Forelimb muscle (tissue), 1 donor: ENCODE results near the gene PMEPA1. TPM values are rescaled to one million over a fixed set of nuclear protein-coding genes. Genes with fewer than 3 reads are reported as not detected.

ENCODE experiments used
- DNase-seq: peaks from one replicate; pipeline ENCODE4 v3.0.0-alpha.2; 2013; ENCODE audit warnings: low read depth
- polyA plus RNA-seq: library from polyadenylated mRNA; unstranded; fragments of 120-200 nt; gene quantifications from one replicate; pipeline ENCODE4 v1.2.1, GENCODE V29; 2013; ENCODE audit not compliant: insufficient read length

PMEPA1 gene
- polyA plus RNA-seq, 1 donor: 25.8 TPM

DNA sequence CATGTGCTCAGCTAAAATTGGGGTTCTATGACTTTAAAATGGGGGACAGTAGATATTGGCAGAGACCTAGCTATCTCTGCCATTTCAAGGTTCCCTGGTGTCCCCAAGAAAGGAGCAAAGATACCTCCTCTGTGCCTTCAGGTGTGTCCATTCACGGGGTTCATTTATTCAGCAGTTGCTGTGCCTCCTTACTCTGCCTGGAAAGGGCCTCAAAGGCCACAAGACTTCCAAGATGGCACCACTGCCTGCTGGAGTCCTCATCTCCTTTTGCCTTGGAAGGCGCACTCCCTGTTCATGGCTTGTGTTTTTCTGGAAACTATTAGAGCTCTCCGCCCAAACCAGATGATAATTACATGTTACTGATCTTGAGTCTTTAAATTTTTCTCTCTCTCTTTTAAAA, 85.7 kb downstream of the PMEPA1 start:
- no peak for DNase-seq

DNA sequence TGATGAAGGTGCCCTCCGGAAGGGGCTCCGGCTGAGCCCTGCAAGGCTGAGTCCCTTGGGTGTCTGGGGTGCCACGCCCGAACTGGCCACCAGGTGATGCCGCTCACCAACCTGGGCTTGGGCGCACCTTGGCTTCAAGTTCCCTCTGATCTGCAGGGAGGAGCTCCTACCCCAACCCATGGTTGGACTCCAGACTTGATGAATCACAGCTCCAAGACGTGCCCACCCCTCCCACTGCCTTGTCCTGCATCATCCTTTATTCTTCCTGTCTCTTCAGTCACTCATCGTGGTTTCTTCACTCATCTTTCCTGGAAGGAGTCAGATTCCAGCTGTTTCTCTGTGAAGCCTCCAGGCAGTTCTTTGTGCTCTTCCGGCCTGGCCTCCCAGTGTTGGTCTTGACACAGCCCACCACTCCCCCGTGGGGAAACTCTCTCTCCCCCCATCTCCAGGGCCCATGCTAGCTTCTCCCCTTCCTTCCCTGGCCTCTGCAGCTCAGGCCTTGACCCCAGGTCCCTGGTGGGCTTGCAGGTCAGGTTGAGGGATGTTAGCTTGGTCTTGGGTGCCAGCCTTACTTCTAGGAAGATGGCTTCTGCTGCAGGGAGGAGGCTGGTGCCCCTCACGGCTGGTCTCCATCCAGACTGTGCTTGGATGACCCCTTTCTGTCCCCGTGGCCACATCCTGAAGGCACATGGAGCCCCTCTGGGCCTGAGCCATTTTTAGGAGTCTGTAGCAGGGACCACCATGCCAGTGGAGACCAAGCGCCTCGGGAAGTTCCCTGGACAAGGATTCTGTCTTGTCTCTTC, 87.0 kb downstream of the PMEPA1 start:
- DNase-seq: no peak

DNA sequence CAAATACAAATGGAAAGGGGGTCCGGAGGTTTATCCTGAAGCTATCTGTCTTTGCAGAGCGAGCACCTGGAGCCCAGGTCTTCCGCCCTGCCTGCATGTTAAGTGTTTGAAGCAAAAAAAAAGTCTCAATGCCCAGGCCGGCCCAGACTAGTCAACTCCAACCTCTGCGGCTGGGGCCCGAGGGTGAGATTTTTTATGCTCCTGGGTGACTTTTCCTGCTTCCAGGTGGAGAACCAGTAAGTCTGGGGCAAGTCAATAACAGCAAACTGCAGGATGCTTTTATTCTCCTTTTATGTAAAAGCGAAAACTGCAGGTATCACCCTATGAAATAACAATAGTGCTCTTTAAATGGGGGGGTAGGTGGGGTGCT, 87.6 kb downstream of the PMEPA1 start:
- no peak for DNase-seq

GRCh38 chr20:57621421-57622200, 88.2 kb downstream of the PMEPA1 start:
- no peak for DNase-seq

- DNase-seq: no peak
These were observed 88.8 kb downstream of the PMEPA1 start for GRCh38 chr20:57620999-57621398.

GRCh38 chr20:57620274-57620990, 89.4 kb downstream of the PMEPA1 start, which contains the start of gene ZBP1:
Gene ZBP1, minus strand, starts transcription at chr20:57620426. Its CDS starts 131 bp downstream, at chr20:57620295.
- DNase-seq: no peak

GRCh38 chr20:57619051-57619831, 90.6 kb downstream of the PMEPA1 start:
- no peak for DNase-seq

DNA sequence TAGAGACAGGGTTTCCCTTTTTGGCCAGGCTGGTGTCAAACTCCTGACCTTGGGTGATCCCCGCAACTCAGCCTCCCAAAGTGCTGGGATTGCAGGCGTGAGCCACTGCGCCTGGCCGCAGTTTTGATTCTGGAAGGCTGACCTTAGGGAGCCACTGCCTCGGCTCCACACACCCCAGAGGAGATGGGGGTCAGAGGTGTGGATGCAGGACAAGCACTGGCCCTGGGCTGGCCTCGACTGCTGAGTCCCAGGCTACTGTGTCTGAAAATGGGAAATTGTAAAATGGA, 91.1 kb downstream of the PMEPA1 start:
- no peak for DNase-seq

DNA sequence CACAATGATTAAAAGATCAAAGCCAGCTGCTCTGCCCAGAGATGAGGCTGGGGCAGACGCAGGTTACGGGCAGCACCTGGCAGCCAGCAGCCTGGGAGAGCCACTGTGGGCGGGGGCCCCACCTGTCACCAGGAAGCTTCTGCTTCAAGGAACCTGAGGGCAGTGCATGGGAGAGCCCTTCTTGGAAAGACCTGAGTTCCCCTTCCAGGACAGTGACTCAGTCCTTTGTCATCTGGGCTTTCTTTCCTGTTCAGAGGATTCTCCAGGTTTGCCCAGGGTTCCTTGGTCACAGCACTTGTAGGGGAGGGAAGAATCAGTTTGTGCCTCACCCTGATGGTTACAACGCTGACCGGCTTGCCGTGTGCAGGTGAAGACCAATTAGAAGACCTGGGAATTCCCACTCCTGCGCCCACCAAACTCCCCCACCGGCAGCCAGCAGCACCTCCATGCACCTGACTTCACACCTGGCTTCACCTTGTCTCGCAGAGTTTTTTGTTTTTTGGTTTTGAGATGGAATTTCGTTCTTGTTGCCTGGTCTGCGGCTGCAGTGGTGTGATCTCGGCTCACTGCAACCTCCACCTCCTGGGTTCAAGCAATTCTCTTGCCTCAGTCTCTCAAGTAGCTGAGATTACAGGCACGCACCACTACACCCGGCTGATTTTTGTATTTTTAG, 91.6 kb downstream of the PMEPA1 start:
- no peak for DNase-seq

- no peak for DNase-seq
These were observed 92.6 kb downstream of the PMEPA1 start for GRCh38 chr20:57617079-57617795.

GRCh38 chr20:57616143-57616951, 93.5 kb downstream of the PMEPA1 start:
- no peak for DNase-seq

DNA sequence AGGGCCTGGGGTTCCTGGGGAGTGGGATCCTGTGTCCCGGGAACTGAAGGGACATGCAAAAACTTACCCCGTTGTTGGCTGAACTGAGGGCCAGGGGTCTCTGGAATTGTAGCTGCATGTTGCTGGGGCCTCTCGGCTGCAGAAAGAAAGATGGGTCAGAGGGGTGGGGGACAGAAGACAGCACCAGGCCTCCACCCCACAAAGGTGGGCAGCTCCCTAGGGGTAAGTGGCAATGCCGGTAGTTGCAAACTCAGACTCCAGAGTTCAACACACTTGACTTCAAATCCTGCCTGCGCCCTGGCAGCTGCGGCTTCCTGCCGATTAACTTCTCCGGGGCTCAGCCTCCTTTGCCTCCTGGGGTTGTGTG, 94.4 kb downstream of the PMEPA1 start:
- no peak for DNase-seq

- no peak for DNase-seq
These were observed 95.0 kb downstream of the PMEPA1 start for GRCh38 chr20:57614490-57615444.

DNA sequence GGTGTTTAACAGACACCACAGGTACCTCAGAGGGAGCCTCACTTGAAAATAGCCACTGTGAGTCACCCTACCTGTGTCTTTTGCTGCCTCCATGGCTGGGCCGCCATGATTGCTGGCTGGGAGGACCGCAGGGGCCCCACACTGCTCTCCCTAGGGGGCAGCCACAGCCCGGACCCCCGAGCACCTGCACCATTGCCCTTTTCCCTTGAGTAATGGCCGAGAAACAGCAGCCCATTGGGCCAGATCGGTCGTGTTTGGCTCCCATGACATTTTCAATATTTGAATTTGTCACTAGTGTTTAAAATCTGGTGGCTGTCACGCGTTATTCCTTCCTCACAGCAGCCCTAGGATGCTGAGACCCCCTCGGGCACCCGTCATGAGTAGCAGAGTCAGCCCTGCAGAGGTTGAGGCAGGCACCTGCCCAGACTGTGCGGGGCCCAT, 96.3 kb downstream of the PMEPA1 start:
- no peak for DNase-seq

GRCh38 chr20:57612916-57613315, 96.9 kb downstream of the PMEPA1 start:
- DNase-seq: no peak

DNA sequence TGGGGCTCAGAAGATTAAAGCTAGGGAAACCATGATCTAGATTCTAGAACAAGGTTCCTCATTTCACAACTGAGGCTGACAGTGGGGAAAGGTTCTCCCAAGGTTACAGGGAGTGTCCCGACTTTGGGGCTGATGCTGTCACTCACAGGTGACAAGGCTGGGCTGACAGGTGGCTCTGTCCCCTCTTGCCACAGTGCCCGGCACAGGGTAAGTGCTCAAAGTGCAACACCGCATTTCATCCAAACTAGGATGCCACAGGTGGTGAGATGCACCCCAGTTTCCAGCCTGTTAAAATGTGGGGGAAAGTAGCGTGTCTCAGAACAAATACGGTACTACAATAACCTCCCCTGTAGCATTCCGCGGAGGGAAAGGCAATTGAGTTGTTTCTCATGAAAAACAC, 97.4 kb downstream of the PMEPA1 start:
- DNase-seq: no peak

DNA sequence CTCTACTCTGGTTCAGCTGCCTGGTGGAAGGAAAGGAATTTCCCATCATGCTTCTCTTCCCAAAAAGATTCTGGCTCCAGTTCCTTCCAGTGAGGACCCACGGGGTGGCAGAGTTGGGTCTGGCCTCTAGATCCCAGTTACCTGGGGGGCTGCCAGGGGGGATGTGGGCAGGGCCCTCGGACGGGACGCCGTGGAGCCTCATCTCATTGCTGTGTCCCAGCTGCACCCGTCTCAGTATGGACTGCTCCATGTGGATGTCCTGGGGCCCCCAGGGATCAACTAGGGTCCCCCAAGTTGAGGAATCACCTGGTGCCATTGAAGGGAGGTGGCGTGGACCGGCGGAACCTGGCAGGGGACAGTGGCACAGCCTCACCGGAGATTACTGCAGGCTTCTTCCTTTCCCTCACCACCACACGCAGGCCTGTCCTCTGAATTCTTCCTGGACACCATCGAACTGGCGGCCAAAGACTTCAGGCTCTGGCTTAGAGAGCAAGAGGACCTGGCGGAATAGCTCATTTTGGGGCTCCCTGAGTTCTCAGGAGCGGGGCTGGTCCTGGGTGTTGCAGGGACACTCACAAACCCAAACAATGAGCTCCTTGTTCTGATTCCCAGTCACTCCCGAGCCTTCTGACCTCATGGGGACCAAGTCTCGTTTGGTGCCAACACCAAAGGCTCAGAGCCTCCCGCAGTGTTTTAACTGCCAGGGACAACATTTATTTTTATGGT, 98.1 kb downstream of the PMEPA1 start:
- DNase-seq: no peak
